Small intestine (tissue), 7 donors: ENCODE results near the gene ZNF184. TPM values are rescaled to one million over a fixed set of nuclear protein-coding genes. Genes with fewer than 3 reads are reported as not detected.
"Not testable (repeated sequence)": the region's sequence is repeated elsewhere in the genome, so short reads cannot be mapped to it uniquely, and the experiment has no call there.

Source experiments
- DNase-seq, 2 donors: peaks; one replicate each; pipeline versions ENCODE4 v3.0.0 to v3.0.0-alpha.2; 2013
- FAIRE-seq: peaks from 2 replicates; lab custom pipeline; 2012; peaks lifted over from hg19 to GRCh38; lab: Jason Lieb, UNC
- H3K27ac ChIP-seq, 3 donors: one replicate each; pipeline ENCODE4 v1.5.1; 2013; ENCODE audit warnings: low read length in 2 of 3, mild to moderate bottlenecking in 2 of 3, control low read depth in 1 of 3, inconsistent platforms in 1 of 3, low read depth in 1 of 3, moderate library complexity in 1 of 3
- H3K27me3 ChIP-seq, 3 donors: one replicate each; pipeline ENCODE4 v1.6.1; 2013; ENCODE audit warnings: low read length in 3 of 3, inconsistent platforms in 1 of 3; ENCODE audit not compliant: control insufficient read depth in 3 of 3, insufficient read depth in 3 of 3
- H3K36me3 ChIP-seq, 3 donors: one replicate each; pipeline ENCODE4 v1.6.1; 2013; ENCODE audit warnings: low read length in 3 of 3, inconsistent platforms in 1 of 3, low read depth in 1 of 3, mild to moderate bottlenecking in 1 of 3, moderate library complexity in 1 of 3; ENCODE audit not compliant: control insufficient read depth in 3 of 3, insufficient read depth in 2 of 3
- H3K4me1 ChIP-seq, 3 donors: one replicate each; pipeline ENCODE4 v1.6.1; 2013; ENCODE audit warnings: low read length in 2 of 3, inconsistent platforms in 1 of 3, low read depth in 1 of 3, mild to moderate bottlenecking in 1 of 3, moderate library complexity in 1 of 3; ENCODE audit not compliant: control insufficient read depth in 3 of 3, insufficient read depth in 2 of 3
- H3K4me3 ChIP-seq, 3 donors: one replicate each; pipeline ENCODE4 v1.5.1; 2013; ENCODE audit warnings: low read length in 3 of 3, control low read depth in 1 of 3, inconsistent platforms in 1 of 3, low read depth in 1 of 3, mild to moderate bottlenecking in 1 of 3, moderate library complexity in 1 of 3
- H3K9me3 ChIP-seq, 2 donors: one replicate each; pipeline ENCODE4 v1.6.1; 2013; ENCODE audit warnings: low read depth in 1 of 2, low read length in 1 of 2; ENCODE audit not compliant: control insufficient read depth in 2 of 2, insufficient read depth in 1 of 2
- WGBS, 3 donors: extraction: QIAGEN DNeasy Blood & Tissue Kit; methylation state at CpG; one replicate each; pipeline ENCODE4 v1.1.7; 2013; 5-methylcytosine and 5-hydroxymethylcytosine counted together
- polyA plus RNA-seq, 4 donors: library from polyadenylated mRNA; stranded (reverse) in 3 of 4; unstranded in 1 of 4; fragments of 200-250 nt in 3 of 4; fragments of 120-200 nt in 1 of 4; gene quantifications; one replicate each; pipeline versions ENCODE4 v1.2.1 to v1.2.3, GENCODE V29; 2013
- donor health status: healthy with polysubstance abuse.
- donor health status: control.
- donor health status: control.
- donor health status: Bipolar disorder and iron deficiency.
- donor health status: healthy.

ZNF184 gene
- polyA plus RNA-seq, 4 donors, result 1.6 to 7.3 (median 2.8) TPM

- no peak for FAIRE-seq
- peaks cover 0 to 9% of the 10 kb centered on the region in 2 donors for H3K9me3 ChIP-seq
- no peaks in the 10 kb centered on the region for H3K4me1 ChIP-seq
- no peak overlapping the region for H3K27ac ChIP-seq
- peak in 1 of 2 donors; percentile 33 for DNase-seq
- H3K36me3 ChIP-seq, result no peaks in the 10 kb centered on the region
- H3K4me3 ChIP-seq, result no peak overlapping the region
- 35 to 61% (median 50%) methylated on average over 4 of the region's 4 CpGs for WGBS, 3 donors
- H3K27me3 ChIP-seq, result peaks cover 0 to 7% (median 0%) of the 10 kb centered on the region in 3 donors
Measured at GRCh38 chr6:27426045-27426620, 46.8 kb downstream of the ZNF184 start.

- DNase-seq, H3K9me3 ChIP-seq, H3K27me3 ChIP-seq, FAIRE-seq, H3K36me3 ChIP-seq, H3K4me1 ChIP-seq, H3K4me3 ChIP-seq, H3K27ac ChIP-seq: not testable (repeated sequence)
- WGBS, 3 donors, result 84 to 87% (median 85%) methylated on average over 35 to 36 of the region's 36 CpGs
Measured at GRCh38 chr6:27424851-27425250, 48.1 kb downstream of the ZNF184 start.

GRCh38 chr6:27422651-27423332 lies 50.1 kb downstream of the ZNF184 start:
- no peak for FAIRE-seq
- no peaks in the 10 kb centered on the region for H3K36me3 ChIP-seq
- no peak overlapping the region for H3K27ac ChIP-seq
- H3K9me3 ChIP-seq, result peaks cover 0 to 6% of the 10 kb centered on the region in 2 donors
- no peak for DNase-seq
- peaks cover 0 to 7% (median 0%) of the 10 kb centered on the region in 3 donors for H3K27me3 ChIP-seq
- WGBS, 3 donors, result 55 to 69% (median 64%) methylated on average over 32 of the region's 32 CpGs
- no peaks in the 10 kb centered on the region for H3K4me1 ChIP-seq
- H3K4me3 ChIP-seq, result no peak overlapping the region

- FAIRE-seq, result no peak
- Histone ChIP-seq H3K36me3 (no peaks in the 10 kb centered on the region), H3K9me3 (peaks cover 0 to 6% of the 10 kb centered on the region in 2 donors)
Measured at GRCh38 chr6:27419363-27419762, 53.5 kb downstream of the ZNF184 start.

GRCh38 chr6:27415898-27416297 lies 57.0 kb downstream of the ZNF184 start:
- no peak overlapping the region for H3K4me3 ChIP-seq
- no peak for DNase-seq
- H3K4me1 ChIP-seq, result no peaks in the 10 kb centered on the region
- no peaks in the 10 kb centered on the region for H3K9me3 ChIP-seq
- H3K36me3 ChIP-seq, result no peaks in the 10 kb centered on the region
- FAIRE-seq, result no peak
- WGBS, 3 donors, result 85 to 90% (median 88%) methylated on average over 2 of the region's 2 CpGs
- H3K27me3 ChIP-seq, result no peaks in the 10 kb centered on the region
- H3K27ac ChIP-seq, result no peak overlapping the region

More at GRCh38 chr6:27419363-27419762, 53.5 kb downstream of the ZNF184 start:
- Histone ChIP-seq H3K4me1 (no peaks in the 10 kb centered on the region), H3K4me3 (no peak overlapping the region), H3K27ac (no peak overlapping the region), H3K27me3 (peaks cover 0 to 7% (median 0%) of the 10 kb centered on the region in 3 donors)
- no peak for DNase-seq

GRCh38 chr6:27414996-27415395 lies 57.9 kb downstream of the ZNF184 start:
- Histone ChIP-seq H3K36me3 (no peaks in the 10 kb centered on the region), H3K9me3 (no peaks in the 10 kb centered on the region), H3K27me3 (no peaks in the 10 kb centered on the region), H3K4me1 (no peaks in the 10 kb centered on the region), H3K27ac (no peak overlapping the region), H3K4me3 (no peak overlapping the region)
- 78 to 91% (median 84%) methylated on average over 1 of the region's 1 CpG for WGBS, 3 donors
- no peak for FAIRE-seq
- DNase-seq, result no peak

GRCh38 chr6:27414300-27414699 lies 58.6 kb downstream of the ZNF184 start:
- Histone ChIP-seq H3K36me3 (no peaks in the 10 kb centered on the region), H3K4me1 (no peaks in the 10 kb centered on the region), H3K9me3 (no peaks in the 10 kb centered on the region), H3K27me3 (no peaks in the 10 kb centered on the region), H3K27ac (no peak overlapping the region), H3K4me3 (no peak overlapping the region)
- DNase-seq, result no peak
- 84 to 91% (median 90%) methylated on average over 4 of the region's 4 CpGs for WGBS, 3 donors
- FAIRE-seq, result no peak

GRCh38 chr6:27407153-27407814 lies 65.6 kb downstream of the ZNF184 start:
- H3K9me3 ChIP-seq, result peaks cover 0 to 8% of the 10 kb centered on the region in 2 donors
- no peaks in the 10 kb centered on the region for H3K27me3 ChIP-seq
- no peak for DNase-seq
- WGBS, 3 donors, result 68 to 78% (median 77%) methylated on average over 8 of the region's 8 CpGs
- H3K4me3 ChIP-seq, result no peak overlapping the region
- FAIRE-seq, result no peak
- no peak overlapping the region for H3K27ac ChIP-seq
- H3K4me1 ChIP-seq, result no peaks in the 10 kb centered on the region
- no peaks in the 10 kb centered on the region for H3K36me3 ChIP-seq
